H1 (cell line): Measurements from ENCODE around the gene REPS1. TPM values are rescaled to one million over a fixed set of nuclear protein-coding genes. Genes with fewer than 3 reads are reported as not detected.

Experiments
- CTCF ChIA-PET: fragments of 300-600 bp; sonication (Branson Sonifier 250); formaldehyde crosslinking; loops from one replicate; lab custom pipeline; 2021; ENCODE audit not compliant: partially characterized antibody; lab: Charles Lee
- POLR2A ChIA-PET: fragments of 300-600 bp; sonication (Branson Sonifier 250); formaldehyde crosslinking; loops from one replicate; lab custom pipeline; 2021; ENCODE audit warnings: inconsistent platforms; ENCODE audit not compliant: partially characterized antibody; lab: Charles Lee
- DNase-seq, 2 experiments: peaks; one replicate each; pipeline versions ENCODE4 v3.0.0 to v3.0.0-alpha.2; 2010 to 2022; ENCODE audit warnings: low spot score in 2 of 2, low read depth in 1 of 2, mixed read lengths in 1 of 2
- FAIRE-seq: peaks from 2 replicates; lab custom pipeline; 2011; peaks lifted over from hg19 to GRCh38; lab: Jason Lieb, UNC
- H2AFZ ChIP-seq: 2 replicates; pipeline ENCODE4 v1.8.1; 2012; ENCODE audit warnings: low read length, inconsistent platforms
- H2AK5ac ChIP-seq: 2 replicates; pipeline ENCODE4 v1.6.1; 2013; ENCODE audit warnings: low read depth, low read length
- H2BK120ac ChIP-seq: replicated peaks from 2 replicates; pipeline ENCODE3; 2013; ENCODE audit warnings: low read depth, low read length, inconsistent platforms
- H2BK12ac ChIP-seq: 2 replicates; pipeline ENCODE4 v1.6.1; 2013; ENCODE audit warnings: low read depth, low read length
- H2BK15ac ChIP-seq: 2 replicates; pipeline ENCODE4 v1.6.1; 2013; ENCODE audit warnings: low read length
- H2BK20ac ChIP-seq: 2 replicates; pipeline ENCODE4 v1.6.1; 2013; ENCODE audit warnings: low read length
- H2BK5ac ChIP-seq: 2 replicates; pipeline ENCODE4 v1.6.1; 2013; ENCODE audit warnings: low read depth, low read length
- H3K14ac ChIP-seq: 2 replicates; pipeline ENCODE4 v1.6.1; 2013; ENCODE audit warnings: inconsistent platforms; ENCODE audit not compliant: insufficient read length
- H3K18ac ChIP-seq: 2 replicates; pipeline ENCODE4 v1.6.1; 2013; ENCODE audit warnings: low read length; ENCODE audit errors: extremely low read depth
- H3K23ac ChIP-seq: 2 replicates; pipeline ENCODE4 v1.6.1; 2013; ENCODE audit warnings: inconsistent platforms; ENCODE audit not compliant: insufficient read length
- H3K23me2 ChIP-seq: 2 replicates; pipeline ENCODE4 v1.6.1; 2013; ENCODE audit warnings: low read depth, low read length
- H3K27ac ChIP-seq: 2 replicates; pipeline ENCODE4 v1.6.1; 2011; ENCODE audit warnings: low read depth, low read length, inconsistent platforms
- H3K27me3 ChIP-seq, 4 experiments: replicated peaks in 1 of 4; 1 replicate in 1 of 4; 2 replicates in 3 of 4; pipeline versions ENCODE4 v1.6.1 to v1.8.1; 2011 to 2013; ENCODE audit warnings: low read length in 3 of 4, mild to moderate bottlenecking in 3 of 4, inconsistent platforms in 2 of 4, mixed read lengths in 2 of 4, moderate library complexity in 1 of 4; ENCODE audit not compliant: control insufficient read depth in 3 of 4, insufficient read depth in 3 of 4; ENCODE audit errors: extremely low read depth in 1 of 4
- H3K36me3 ChIP-seq, 4 experiments: 2 replicates each; pipeline versions ENCODE4 v1.6.1 to v1.8.1; 2011 to 2013; ENCODE audit warnings: mild to moderate bottlenecking in 4 of 4, low read length in 3 of 4, moderate library complexity in 2 of 4, control low read depth in 1 of 4, inconsistent platforms in 1 of 4; ENCODE audit not compliant: insufficient read depth in 4 of 4, control insufficient read depth in 2 of 4
- H3K4ac ChIP-seq: replicated peaks from 2 replicates; pipeline ENCODE3; 2013; ENCODE audit warnings: low read length, low read depth, mixed read lengths, inconsistent platforms; ENCODE audit not compliant: insufficient read length
- H3K4me1 ChIP-seq, 4 experiments: replicated peaks in 1 of 4; 1 replicate in 1 of 4; 2 replicates in 3 of 4; pipeline versions ENCODE4 v1.6.1 to v1.8.1; 2011 to 2013; ENCODE audit warnings: low read length in 3 of 4, inconsistent platforms in 2 of 4, mixed read lengths in 1 of 4; ENCODE audit not compliant: insufficient read depth in 4 of 4, control insufficient read depth in 3 of 4
- H3K4me2 ChIP-seq, 2 experiments: 2 replicates each; pipeline versions ENCODE4 v1.6.1 to v1.8.1; 2011 to 2013; ENCODE audit warnings: low read depth in 2 of 2, low read length in 2 of 2, control low read depth in 1 of 2, inconsistent platforms in 1 of 2, mild to moderate bottlenecking in 1 of 2; ENCODE audit not compliant: insufficient read depth in 1 of 2
- H3K4me3 ChIP-seq, 4 experiments: fragments of 200-600, 300-600 bp in 1 of 4; sonication (generic), shearing (Covaris generic), sonication (Bioruptor Twin) in 1 of 4; 2 replicates each; pipeline versions ENCODE4 v1.5.1 to v1.8.1; 2011 to 2016; ENCODE audit warnings: low read length in 4 of 4, low read depth in 3 of 4, control low read depth in 2 of 4, inconsistent platforms in 2 of 4, mild to moderate bottlenecking in 2 of 4, mixed read lengths in 1 of 4, moderate library complexity in 1 of 4; ENCODE audit not compliant: insufficient read depth in 2 of 4; ENCODE audit errors: extremely low read depth in 1 of 4
- H3K56ac ChIP-seq: replicated peaks from 2 replicates; pipeline ENCODE3; 2013; ENCODE audit warnings: low read depth, mild to moderate bottlenecking, mixed read lengths, low read length, inconsistent platforms; ENCODE audit not compliant: insufficient read length
- H3K79me1 ChIP-seq: 2 replicates; pipeline ENCODE4 v1.6.1; 2013; ENCODE audit warnings: low read depth, low read length, control low read depth
- H3K79me2 ChIP-seq, 2 experiments: 2 replicates each; pipeline versions ENCODE4 v1.6.1 to v1.8.1; 2012 to 2013; ENCODE audit warnings: low read length in 2 of 2, mild to moderate bottlenecking in 2 of 2, inconsistent platforms in 1 of 2; ENCODE audit not compliant: insufficient read depth in 2 of 2, control insufficient read depth in 1 of 2
- H3K9ac ChIP-seq, 4 experiments: replicated peaks in 1 of 4; 1 replicate in 1 of 4; 2 replicates in 3 of 4; pipeline versions ENCODE4 v1.6.1 to v1.8.1; 2011 to 2013; ENCODE audit warnings: low read depth in 3 of 4, low read length in 3 of 4, control low read depth in 2 of 4, mild to moderate bottlenecking in 2 of 4, moderate library complexity in 2 of 4, inconsistent platforms in 1 of 4; ENCODE audit errors: extremely low read depth in 1 of 4
- H3K9me3 ChIP-seq, 2 experiments: 2 replicates each; pipeline versions ENCODE4 v1.6.1 to v1.8.1; 2012 to 2013; ENCODE audit warnings: mild to moderate bottlenecking in 2 of 2, moderate library complexity in 2 of 2, control low read depth in 1 of 2, inconsistent platforms in 1 of 2, low read depth in 1 of 2, low read length in 1 of 2, mixed read lengths in 1 of 2; ENCODE audit not compliant: insufficient read depth in 2 of 2
- H4K20me1 ChIP-seq, 2 experiments: replicated peaks in 1 of 2; 2 replicates each; pipeline versions ENCODE3 to v1.8.1; 2011 to 2013; ENCODE audit warnings: inconsistent platforms in 2 of 2, low read length in 2 of 2, mild to moderate bottlenecking in 1 of 2; ENCODE audit not compliant: insufficient read depth in 2 of 2, control insufficient read depth in 1 of 2
- H4K5ac ChIP-seq: 2 replicates; pipeline ENCODE4 v1.6.1; 2013; ENCODE audit warnings: low read length, low read depth, mixed read lengths, inconsistent platforms; ENCODE audit not compliant: insufficient read length
- H4K8ac ChIP-seq: 2 replicates; pipeline ENCODE4 v1.8.0; 2013; ENCODE audit warnings: mild to moderate bottlenecking, moderate library complexity, low read length, inconsistent platforms; ENCODE audit not compliant: insufficient read depth; ENCODE audit errors: extremely low read depth
- H4K91ac ChIP-seq: replicated peaks from 2 replicates; pipeline ENCODE3; 2013; ENCODE audit warnings: low read length, mixed read lengths, inconsistent platforms; ENCODE audit not compliant: insufficient read length
- ATF3 ChIP-seq: IDR thresholded peaks from 2 replicates; pipeline ENCODE4 v1.6.1; 2011; ENCODE audit warnings: low read depth, mild to moderate bottlenecking, low read length; ENCODE audit not compliant: insufficient read depth
- E2F6 ChIP-seq: IDR thresholded peaks from 2 replicates; pipeline ENCODE4 v1.6.1; 2012; ENCODE audit warnings: inconsistent platforms
- JUN ChIP-seq: IDR thresholded peaks from 2 replicates; pipeline ENCODE4 v1.6.1; 2011; ENCODE audit warnings: low read depth, mild to moderate bottlenecking, improper control_type of control experiment, low read length
- JUND ChIP-seq: IDR thresholded peaks from 2 replicates; pipeline ENCODE4 v1.6.1; 2011; ENCODE audit warnings: mild to moderate bottlenecking, improper control_type of control experiment, low read length
- KDM1A ChIP-seq: fragments of 200-600, 300-600 bp; sonication (generic); IDR thresholded peaks from 2 replicates; pipeline ENCODE4 v1.7.1; 2016; ENCODE audit warnings: mild to moderate bottlenecking, low read length, borderline replicate concordance
- RBBP5 ChIP-seq: IDR thresholded peaks from 2 replicates; pipeline ENCODE4 v1.7.1; 2012; ENCODE audit warnings: low read depth, mild to moderate bottlenecking, inconsistent platforms, low read length, moderate library complexity, borderline replicate concordance
- RNF2 ChIP-seq: fragments of 200-900, 300-1000 bp; sonication (generic); IDR thresholded peaks from 2 replicates; pipeline ENCODE4 v1.7.1; 2016; ENCODE audit warnings: borderline replicate concordance, low read depth, mild to moderate bottlenecking, antibody characterized with exemption, low read length; ENCODE audit not compliant: poor library complexity, severe bottlenecking; ENCODE audit errors: missing control alignments
- RXRA ChIP-seq: IDR thresholded peaks from 2 replicates; pipeline ENCODE4 v1.6.1; 2011; ENCODE audit warnings: low read depth, mild to moderate bottlenecking, low read length, moderate library complexity; ENCODE audit not compliant: insufficient read depth
- TAF7 ChIP-seq: optimal IDR thresholded peaks from 2 replicates; pipeline ENCODE3; 2011; ENCODE audit warnings: low read depth, mild to moderate bottlenecking, inconsistent platforms, low read length, moderate library complexity, borderline replicate concordance
- whole genome bisulfite sequencing, 2 experiments: shearing (Covaris generic) in 1 of 2; methylation state at CpG; one replicate each; pipeline versions ENCODE4 v1.1.6 to v1.1.7; 2013 to 2015; ENCODE audit warnings: low lambda C conversion rate in 2 of 2, mixed read lengths in 2 of 2, inconsistent platforms in 1 of 2, low coverage in 1 of 2, missing lambda C conversion rate in 1 of 2; ENCODE audit not compliant: insufficient replicate concordance in 2 of 2, insufficient coverage in 1 of 2, insufficient read length in 1 of 2; ENCODE audit errors: extremely low coverage in 1 of 2, missing lambda C conversion rate in 1 of 2; 5-methylcytosine and 5-hydroxymethylcytosine counted together
- polyA plus RNA-seq, 7 experiments: library from polyadenylated mRNA; depleted of rRNA in 3 of 7; stranded (reverse) in 5 of 7; unstranded in 2 of 7; fragments of >200 nt in 5 of 7; fragments of 200-250 nt in 2 of 7; gene quantifications; 1 replicate in 5 of 7; 2 replicates in 1 of 7; 4 replicates in 1 of 7; pipeline versions ENCODE4 v1.2.1 to v1.2.3, GENCODE V29; 2011 to 2013; ENCODE audit warnings: missing spikeins in 2 of 7, mixed read lengths in 2 of 7
- total RNA-seq: library from RNA; stranded (reverse); fragmentation: NEBNext Ultra II Directional; extraction: Animal tissue kit (Norgen Biotek cat#: 25700); gene quantifications from 2 replicates; pipeline ENCODE4 v1.2.1, GENCODE V29; 2021

REPS1 gene
- total and polyA plus RNA-seq, 2 of the 8 experiments (the other 6 are each of a cell fraction or from before 2014, with no cell fraction given), result 52.1 to 68.9 TPM

- POLR2A ChIA-PET, result no interaction called here
- WGBS, 2 experiments, result 89% methylated on average over 3 of the region's 3 CpGs; no CpG with 5 or more reads in 1 of the 2 experiments
Observed at GRCh38 chr6:138926579-138926978, 61.5 kb downstream of the REPS1 start.

More at GRCh38 chr6:138926579-138926978, 61.5 kb downstream of the REPS1 start:
- Histone ChIP-seq H2BK15ac (no peak overlapping the region), H3K79me1 (no peaks in the 10 kb centered on the region), H4K8ac (no peak overlapping the region), H3K4me3 (no peak overlapping the region), H3K27ac (no peak overlapping the region), H3K4me1 (no peaks in the 10 kb centered on the region), H3K23me2 (no peaks in the 10 kb centered on the region), H4K20me1 (no peaks in the 10 kb centered on the region), H3K9ac (no peak overlapping the region), H2BK12ac (no peak overlapping the region), H2BK20ac (no peak overlapping the region), H2BK5ac (no peak overlapping the region), H2AFZ (no peak overlapping the region), H3K14ac (no peak overlapping the region), H2BK120ac (no peak overlapping the region), H3K79me2 (no peaks in the 10 kb centered on the region), H2AK5ac (no peak overlapping the region), H3K23ac (no peak overlapping the region), H3K4ac (no peak overlapping the region), H3K27me3 (no peaks in the 10 kb centered on the region), H3K36me3 (peaks cover 0 to 20% (median 0%) of the 10 kb centered on the region in 4 experiments; a peak in 4 of 8 replicates), H4K91ac (no peak overlapping the region), H3K18ac (no peak overlapping the region), H3K56ac (no peak overlapping the region), H4K5ac (no peak overlapping the region), H3K4me2 (no peak overlapping the region), H3K9me3 (no peaks in the 10 kb centered on the region)
- DNase-seq (no peak), FAIRE-seq (no peak)
- CTCF ChIA-PET, result no interaction called here
- no peak for TF ChIP-seq E2F6
- TF ChIP-seq TAF7, result no peak
- no peak for TF ChIP-seq KDM1A
- TF ChIP-seq JUN, result no peak
- TF ChIP-seq RBBP5, result no peak
- TF ChIP-seq RNF2, result no peak
- TF ChIP-seq ATF3, result no peak
- TF ChIP-seq JUND, result no peak
- no peak for TF ChIP-seq RXRA
